Retinal pigment epithelial cell (primary cell): ENCODE measurements around the gene LRRC56.

Source experiments
- DNase-seq: peaks from one replicate; pipeline ENCODE4 v3.0.0-alpha.2; 2010; ENCODE audit warnings: low read depth
- H3K4me3 ChIP-seq: 2 replicates; pipeline ENCODE4 v1.5.1; 2011; ENCODE audit warnings: mild to moderate bottlenecking, low read length, control low read depth, moderate library complexity
- CTCF ChIP-seq: conservative IDR thresholded peaks from 2 replicates; pipeline ENCODE4 v1.5.1; 2011; ENCODE audit warnings: low read depth, low read length, control low read depth, inconsistent platforms

LRRC56 gene

GRCh38 chr11:554428-555226, 17.3 kb downstream of the LRRC56 start:
- TF ChIP-seq CTCF, result peak; percentile 56
- no peak for DNase-seq
- H3K4me3 ChIP-seq, result no peak overlapping the region

DNA sequence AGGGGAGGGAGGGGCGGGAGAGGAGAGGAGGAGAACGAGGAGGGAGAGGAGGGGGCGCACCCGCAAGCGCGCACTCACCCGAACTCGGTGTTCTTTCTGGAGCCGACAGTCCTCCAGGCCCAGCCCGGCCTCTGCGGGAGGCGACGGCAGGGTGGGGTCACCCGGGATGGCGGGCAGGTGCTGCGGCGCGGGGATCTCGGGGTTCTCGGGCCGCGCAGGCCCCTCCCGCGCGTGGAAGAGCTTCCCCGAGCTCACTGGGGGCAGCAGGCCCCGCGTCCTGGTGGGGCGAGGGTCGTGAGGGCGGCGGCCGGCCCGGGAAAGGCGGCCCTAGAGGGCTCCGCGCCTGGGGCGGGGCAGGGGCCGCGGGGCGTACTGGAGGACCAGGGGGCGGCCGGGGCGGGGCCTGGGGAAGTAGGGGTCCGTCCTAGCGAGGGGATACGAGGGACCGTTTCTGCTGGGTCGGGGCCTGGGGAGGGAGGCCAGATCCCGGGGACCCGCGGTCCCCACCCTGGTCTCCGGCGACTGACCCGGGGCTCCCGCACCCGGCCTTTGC, 18.0 kb downstream of the LRRC56 start:
- TF ChIP-seq CTCF, result no peak
- H3K4me3 ChIP-seq, result peak overlapping the region; percentile 26
- no peak for DNase-seq

DNA sequence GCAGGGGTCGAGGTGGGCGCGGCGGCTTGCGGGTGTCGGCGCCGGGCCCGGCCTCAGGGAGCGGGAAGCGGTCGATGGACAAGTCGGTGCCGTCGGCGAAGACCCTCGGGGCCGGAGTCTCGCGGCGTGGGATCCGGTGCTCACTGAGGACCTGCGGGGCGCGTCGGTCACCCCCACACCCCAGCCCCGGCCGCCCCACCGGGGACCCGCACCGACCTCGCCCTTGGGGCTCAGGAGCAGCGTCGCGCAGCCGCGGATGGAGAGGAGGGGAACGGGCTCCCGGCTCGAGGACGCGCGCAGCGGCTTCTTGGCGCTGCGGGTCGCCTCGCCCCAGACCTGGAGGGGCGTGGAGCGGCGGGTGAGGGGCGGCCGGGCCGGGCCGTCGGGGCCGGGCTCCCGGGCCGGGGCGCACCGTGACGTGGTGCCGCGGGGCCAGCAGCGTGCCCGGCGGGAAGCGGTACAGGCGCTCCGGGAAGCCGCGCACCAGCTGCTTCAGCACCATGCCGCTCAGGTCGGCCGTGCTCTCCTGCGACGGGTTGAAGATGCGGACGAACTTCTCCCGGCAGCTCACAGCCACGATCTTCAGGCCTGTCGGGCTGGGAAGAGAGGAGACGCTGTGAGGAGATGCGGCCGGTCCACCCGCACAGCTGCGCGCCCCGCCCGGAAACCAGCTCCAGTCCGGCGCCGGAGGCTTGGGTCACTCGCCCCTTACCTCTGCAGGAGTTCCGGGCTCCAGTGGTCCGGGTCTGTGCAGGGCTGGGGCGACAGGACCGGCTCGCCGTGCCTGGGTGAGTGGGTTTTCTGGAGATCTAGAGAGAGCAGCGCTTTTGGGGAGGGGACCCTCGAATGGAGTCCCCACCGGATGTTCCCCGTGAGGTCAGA, 18.7 kb downstream of the LRRC56 start:
- no peak overlapping the region for H3K4me3 ChIP-seq
- no peak for DNase-seq
- no peak for TF ChIP-seq CTCF

DNA sequence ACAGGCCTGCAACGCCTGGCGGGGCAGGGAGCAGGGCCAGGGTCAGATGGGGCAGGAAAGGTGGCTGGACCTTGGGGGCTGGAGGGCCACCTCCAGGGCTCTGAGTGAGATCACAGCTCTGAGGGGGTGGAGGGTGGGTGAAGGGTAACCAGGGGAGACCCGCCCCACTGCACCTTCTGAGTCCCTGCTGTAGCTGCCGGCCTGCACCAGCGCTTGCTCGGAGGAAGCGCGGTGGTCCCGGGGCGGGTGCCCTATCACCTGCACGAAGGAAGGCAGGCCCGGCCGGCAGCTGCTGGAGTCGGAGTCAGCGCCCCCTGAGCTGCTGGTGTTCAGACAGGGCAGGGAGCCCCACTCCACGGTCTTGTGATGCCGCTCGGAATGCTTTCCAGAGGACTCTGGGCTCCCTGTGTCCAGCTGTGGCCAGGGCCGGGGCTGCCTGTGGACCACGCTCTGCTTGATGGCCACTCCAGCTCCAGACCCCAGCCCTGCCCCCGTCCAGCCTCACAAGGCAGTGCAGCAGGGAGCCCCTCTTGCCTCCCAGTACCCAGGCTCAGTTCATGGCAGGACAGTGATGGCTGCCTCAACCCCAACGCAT, 19.4 kb downstream of the LRRC56 start:
- no peak for TF ChIP-seq CTCF
- H3K4me3 ChIP-seq, result no peak overlapping the region
- no peak for DNase-seq

GRCh38 chr11:557328-558132, 20.2 kb downstream of the LRRC56 start:
- DNase-seq, result no peak
- no peak for TF ChIP-seq CTCF
- no peak overlapping the region for H3K4me3 ChIP-seq

DNA sequence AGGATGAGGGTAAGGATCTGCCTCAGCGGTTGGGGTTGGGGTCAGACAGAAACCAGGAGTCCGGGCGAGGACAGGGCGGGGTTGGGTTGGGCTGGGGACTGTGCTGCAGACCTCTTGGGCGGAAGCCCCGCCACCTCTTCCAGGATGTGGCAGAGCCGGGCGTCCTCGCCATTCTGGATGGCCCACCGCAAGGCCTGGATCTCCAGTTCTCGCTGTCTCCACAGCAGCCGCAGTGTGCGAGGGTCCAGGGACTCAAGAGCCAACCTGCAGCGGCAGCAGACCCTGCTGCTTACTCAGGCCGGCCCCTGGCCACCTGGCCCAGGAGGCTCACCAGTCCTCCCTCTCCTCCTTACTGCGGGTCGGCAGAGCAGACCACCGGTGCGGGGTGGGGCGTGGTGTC, 21.2 kb downstream of the LRRC56 start:
- no peak for TF ChIP-seq CTCF
- no peak for DNase-seq
- no peak overlapping the region for H3K4me3 ChIP-seq
